ENCODE data around the gene LAP3.

The LAP3 gene

DNA sequence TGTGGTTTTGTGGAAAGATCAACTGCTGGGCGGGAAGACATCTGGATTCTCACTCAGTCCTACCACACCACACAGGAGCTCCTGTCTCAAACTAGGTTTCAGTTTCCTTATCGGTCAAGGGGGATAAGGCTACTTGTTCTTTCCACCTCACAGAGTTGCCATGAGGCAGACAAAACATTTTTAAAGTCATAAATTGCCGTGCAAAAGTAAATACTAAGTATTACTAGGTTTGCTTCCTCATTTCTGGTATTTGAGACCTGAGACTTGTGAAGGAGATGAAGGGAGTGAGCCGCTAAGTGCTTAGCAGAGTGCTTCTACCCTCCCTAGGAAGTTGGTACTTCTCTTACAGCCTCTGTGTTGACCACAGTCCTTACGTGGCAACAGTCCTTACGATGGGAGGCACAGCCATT lies 1.5 kb downstream of the LAP3 start:
- FAIRE-seq (no peak), DNase-seq (ENCODE audit: insufficient read length, low spot score) (no peak)
- TF ChIP-seq, protein P1, sequence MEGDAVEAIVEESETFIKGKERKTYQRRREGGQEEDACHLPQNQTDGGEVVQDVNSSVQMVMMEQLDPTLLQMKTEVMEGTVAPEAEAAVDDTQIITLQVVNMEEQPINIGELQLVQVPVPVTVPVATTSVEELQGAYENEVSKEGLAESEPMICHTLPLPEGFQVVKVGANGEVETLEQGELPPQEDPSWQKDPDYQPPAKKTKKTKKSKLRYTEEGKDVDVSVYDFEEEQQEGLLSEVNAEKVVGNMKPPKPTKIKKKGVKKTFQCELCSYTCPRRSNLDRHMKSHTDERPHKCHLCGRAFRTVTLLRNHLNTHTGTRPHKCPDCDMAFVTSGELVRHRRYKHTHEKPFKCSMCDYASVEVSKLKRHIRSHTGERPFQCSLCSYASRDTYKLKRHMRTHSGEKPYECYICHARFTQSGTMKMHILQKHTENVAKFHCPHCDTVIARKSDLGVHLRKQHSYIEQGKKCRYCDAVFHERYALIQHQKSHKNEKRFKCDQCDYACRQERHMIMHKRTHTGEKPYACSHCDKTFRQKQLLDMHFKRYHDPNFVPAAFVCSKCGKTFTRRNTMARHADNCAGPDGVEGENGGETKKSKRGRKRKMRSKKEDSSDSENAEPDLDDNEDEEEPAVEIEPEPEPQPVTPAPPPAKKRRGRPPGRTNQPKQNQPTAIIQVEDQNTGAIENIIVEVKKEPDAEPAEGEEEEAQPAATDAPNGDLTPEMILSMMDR (IDR thresholded peaks at IDR 0.05; ENCODE audit: insufficient read depth, missing control alignments) = no peak

DNA sequence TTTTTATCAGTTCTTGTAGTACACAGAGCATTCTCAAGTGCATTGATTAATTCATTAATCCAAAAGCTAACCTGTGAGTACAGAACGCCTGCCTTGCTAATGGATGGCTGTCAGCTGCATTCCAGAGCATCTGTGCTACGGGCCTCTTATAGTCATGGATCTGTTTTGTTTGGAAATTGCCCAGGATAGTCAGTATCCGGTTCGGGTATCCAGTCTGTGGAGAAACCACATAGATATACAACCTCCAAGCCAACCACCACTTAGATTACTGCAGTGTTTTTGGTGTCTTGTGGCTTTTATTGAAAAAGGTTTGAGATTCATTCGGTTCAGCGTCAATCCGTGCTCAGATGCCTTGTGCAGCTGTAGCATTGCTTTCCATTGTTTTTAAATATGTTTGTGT lies 4.0 kb downstream of the LAP3 start:
- no peak for DNase-seq (ENCODE audit: insufficient read length, low spot score)
- TF ChIP-seq, protein P1 (IDR thresholded peaks at IDR 0.05; ENCODE audit: insufficient read depth, missing control alignments) = no peak
- FAIRE-seq = no peak

DNA sequence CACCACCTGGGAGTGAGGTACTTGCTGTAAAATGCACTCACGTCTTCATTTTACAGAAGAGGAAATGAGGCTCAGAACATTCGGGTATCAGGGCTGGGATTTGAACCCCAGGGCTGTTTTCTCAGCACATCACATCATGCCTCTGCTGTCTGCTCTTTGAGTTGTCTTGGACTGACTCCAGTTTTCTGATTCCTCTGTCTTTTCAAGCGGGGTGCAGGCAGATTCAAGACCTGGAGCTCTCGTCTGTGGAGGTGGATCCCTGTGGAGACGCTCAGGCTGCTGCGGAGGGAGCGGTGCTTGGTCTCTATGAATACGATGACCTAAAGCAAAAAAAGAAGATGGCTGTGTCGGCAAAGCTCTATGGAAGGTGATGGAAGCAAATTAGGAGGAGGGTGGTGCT lies 6.3 kb downstream of the LAP3 start:
- DNase-seq (ENCODE audit: insufficient read length, low spot score) = no peak
- TF ChIP-seq, protein P1 (IDR thresholded peaks at IDR 0.05; ENCODE audit: insufficient read depth, missing control alignments) = no peak
- FAIRE-seq = no peak

DNA sequence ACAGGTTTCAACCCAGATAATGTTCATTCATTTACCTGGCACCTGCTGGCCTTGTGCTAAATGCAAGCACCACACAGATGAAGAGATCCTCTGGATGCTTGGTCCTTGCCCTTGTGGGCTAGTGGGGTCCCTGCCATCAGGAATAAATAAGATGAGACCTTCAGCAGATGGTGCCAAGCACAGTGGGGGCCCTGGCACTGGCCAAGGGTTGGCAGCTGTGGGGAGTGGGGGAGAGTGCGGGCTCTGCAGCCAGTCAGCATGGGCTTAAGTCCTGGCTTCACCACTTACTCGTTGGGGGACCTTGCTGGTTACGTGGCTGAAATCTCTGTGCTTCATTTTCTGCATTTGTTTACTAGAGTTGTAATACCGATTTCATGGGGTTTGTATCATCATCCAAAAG lies 6.9 kb downstream of the LAP3 start:
- TF ChIP-seq, protein P1 (IDR thresholded peaks at IDR 0.05; ENCODE audit: insufficient read depth, missing control alignments) = no peak
- DNase-seq (ENCODE audit: insufficient read length, low spot score) (no peak), FAIRE-seq (no peak)

DNA sequence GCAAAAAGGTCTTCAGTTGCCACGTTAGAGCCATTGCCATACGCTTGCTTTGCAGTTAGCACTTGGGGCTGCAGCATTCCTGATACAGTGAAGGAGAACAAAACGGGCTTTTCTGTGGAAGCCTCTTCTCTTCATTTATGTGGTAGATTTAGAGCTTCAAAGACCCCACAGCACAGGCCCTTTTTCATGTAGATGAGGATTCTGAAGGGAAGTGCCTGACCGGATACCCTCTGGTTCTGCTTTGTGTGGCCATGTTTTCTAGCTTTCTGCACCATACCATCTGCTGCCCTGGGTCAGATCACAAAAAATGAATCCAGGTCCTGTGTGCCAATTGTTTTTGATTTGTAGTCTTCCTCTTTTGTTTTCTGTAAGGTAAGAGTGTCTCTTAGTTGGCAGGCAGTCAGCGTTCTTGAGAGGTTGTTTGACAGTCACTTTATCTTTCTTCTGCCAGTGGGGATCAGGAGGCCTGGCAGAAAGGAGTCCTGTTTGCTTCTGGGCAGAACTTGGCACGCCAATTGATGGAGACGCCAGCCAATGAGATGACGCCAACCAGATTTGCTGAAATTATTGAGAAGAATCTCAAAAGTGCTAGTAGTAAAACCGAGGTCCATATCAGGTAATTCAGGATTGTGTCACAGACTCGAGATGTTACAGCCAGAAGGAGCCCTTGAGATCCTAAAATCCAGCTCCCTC lies 7.7 kb downstream of the LAP3 start:
- TF ChIP-seq, protein P1 (IDR thresholded peaks at IDR 0.05; ENCODE audit: insufficient read depth, missing control alignments) = no peak
- DNase-seq (ENCODE audit: insufficient read length, low spot score) (no peak), FAIRE-seq (no peak)

DNA sequence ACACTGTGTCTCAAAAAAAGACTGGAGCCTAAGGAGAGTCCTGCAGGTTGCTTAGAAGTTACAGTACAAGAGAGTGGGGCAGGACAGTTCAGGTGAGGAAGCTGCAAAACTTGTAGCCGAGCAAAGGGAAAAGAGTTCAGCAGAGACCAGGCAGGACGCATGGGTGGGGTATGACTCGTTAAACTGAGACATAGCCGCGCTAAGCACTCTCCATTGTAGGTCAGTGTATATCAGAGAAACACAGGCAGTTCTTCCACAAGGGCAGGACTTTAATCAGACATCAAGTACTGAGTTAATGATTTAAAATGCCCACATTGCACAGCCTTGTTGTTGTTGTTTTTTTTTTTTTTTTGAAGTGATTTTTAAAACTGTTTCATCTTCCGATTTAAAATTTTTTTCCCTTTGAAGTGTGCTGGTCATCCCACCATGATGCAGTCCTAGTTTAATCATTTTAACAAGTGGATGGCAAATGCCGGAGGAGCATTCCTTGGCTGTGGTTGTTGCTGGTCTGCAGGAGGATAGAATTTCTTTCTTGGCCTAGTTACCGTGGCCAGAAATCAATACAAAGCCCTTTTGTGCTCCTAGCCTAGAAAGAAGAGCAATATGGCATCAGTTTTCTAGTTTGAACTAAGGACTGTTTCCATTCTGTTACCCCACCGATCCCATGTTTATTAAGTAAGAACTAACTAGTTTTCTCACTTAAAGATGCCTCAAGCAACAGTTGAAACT lies 10.3 kb downstream of the LAP3 start:
- TF ChIP-seq, protein P1 (IDR thresholded peaks at IDR 0.05; ENCODE audit: insufficient read depth, missing control alignments) = no peak
- FAIRE-seq (no peak), DNase-seq (ENCODE audit: insufficient read length, low spot score) (no peak)

DNA sequence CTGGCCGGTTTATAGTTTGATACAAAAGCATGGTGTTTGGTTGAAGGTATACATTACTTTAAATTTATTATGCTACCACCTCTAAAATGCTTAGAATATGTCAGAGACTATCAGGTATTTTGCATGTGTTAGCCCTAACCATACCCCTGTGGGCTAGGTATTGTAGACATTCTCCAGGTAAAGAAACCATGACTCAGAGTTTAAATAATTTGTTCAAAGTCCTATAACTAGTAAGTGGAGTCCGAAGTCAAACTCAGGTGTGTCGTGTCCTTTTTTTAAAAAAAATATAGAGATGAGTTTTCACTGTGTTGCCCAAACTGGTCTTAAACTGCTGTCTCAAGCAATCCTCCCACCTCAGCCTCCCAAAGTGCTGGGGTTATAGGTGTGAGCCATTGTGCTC lies 12.4 kb downstream of the LAP3 start:
- DNase-seq (ENCODE audit: insufficient read length, low spot score) = no peak
- no peak for FAIRE-seq
- TF ChIP-seq, protein P1 (IDR thresholded peaks at IDR 0.05; ENCODE audit: insufficient read depth, missing control alignments) = no peak

Measured in D721Med (cell line).